Thyroid gland (tissue), 4 donors: ENCODE measurements around the gene MAGOH. TPM values are rescaled to one million over a fixed set of nuclear protein-coding genes. Genes with fewer than 3 reads are reported as not detected.

Source experiments
- DNase-seq, 2 donors: peaks; one replicate each; pipeline ENCODE4 v3.0.0-alpha.2; 2019
- H3K27ac ChIP-seq, 3 donors: fragments of 200-600 bp; sonication (generic); 1 replicate in 2 of 3; 2 replicates in 1 of 3; pipeline ENCODE4 v1.5.1; 2016 to 2019; ENCODE audit warnings: mild to moderate bottlenecking in 1 of 3, moderate library complexity in 1 of 3
- H3K27me3 ChIP-seq: fragments of 200-600 bp; sonication (generic); one replicate; pipeline ENCODE4 v1.5.1; 2019
- H3K36me3 ChIP-seq, 2 donors: fragments of 200-600 bp; sonication (generic); one replicate each; pipeline ENCODE4 v1.5.1; 2016 to 2019
- H3K4me1 ChIP-seq, 2 donors: fragments of 200-600 bp; sonication (generic); one replicate each; pipeline ENCODE4 v1.5.1; 2017 to 2019
- H3K4me3 ChIP-seq, 3 donors: fragments of 200-600 bp; sonication (generic); replicated peaks in 1 of 3; 1 replicate in 2 of 3; 2 replicates in 1 of 3; pipeline ENCODE4 v1.5.1; 2016; ENCODE audit warnings: mild to moderate bottlenecking in 1 of 3
- H3K9me3 ChIP-seq: fragments of 200-600 bp; sonication (generic); one replicate; pipeline ENCODE4 v1.5.1; 2017
- CTCF ChIP-seq, 6 experiments: fragments of 200-600 bp in 3 of 6; fragments of 450-650 bp in 3 of 6; sonication (generic) in 3 of 6; IDR thresholded peaks; one replicate each; pipeline ENCODE4 v1.5.1; 2016 to 2019; ENCODE audit warnings: antibody characterized with exemption in 6 of 6, mild to moderate bottlenecking in 2 of 6, inconsistent platforms in 1 of 6, moderate library complexity in 1 of 6
- POLR2A ChIP-seq, 2 donors: fragments of 450-650 bp; IDR thresholded peaks; one replicate each; pipeline ENCODE4 v1.6.1; 2017; ENCODE audit warnings: antibody characterized with exemption in 2 of 2, mild to moderate bottlenecking in 2 of 2, moderate library complexity in 1 of 2
- WGBS, 2 donors: methylation state at CpG; one replicate each; pipeline ENCODE4 v1.1.5; 2017; 5-methylcytosine and 5-hydroxymethylcytosine counted together
- intact Hi-C: fragments of 100-400 bp; cut with DNase I; formaldehyde crosslinking; loops from one replicate; pipeline ENCODE4 v1.15.1; 2023
- total RNA-seq, 4 donors: library from RNA; depleted of rRNA; stranded (reverse); fragments of >200 nt; gene quantifications; one replicate each; pipeline ENCODE4 v1.2.3, GENCODE V29; 2016

The MAGOH gene
- total RNA-seq, 4 donors from 2014 or later, result 16.8 to 61.9 (median 34.4) TPM

- WGBS, 2 donors, result 32 to 34% methylated on average over 13 of the region's 13 CpGs
- intact Hi-C loops, result no loop called here
Measured at GRCh38 chr1:53197291-53198200, 40.8 kb downstream of the MAGOH start.

GRCh38 chr1:53196485-53197290, 41.6 kb downstream of the MAGOH start, which contains the start of gene CPT2:
TSS of gene CPT2 (plus strand) at chr1:53196824. CDS start at chr1:53196944, 120 bp downstream.
- DNase-seq, result peak; percentile 93 to 94
- Histone ChIP-seq H3K27ac (peak within 1 kb of the TSS; percentile 82 to 97 (median 93)), H3K4me1 (peaks cover 22% of the 10 kb centered on the region in 2 donors), H3K36me3 (peaks cover 0 to 6% of the 10 kb centered on the region in 2 donors), H3K4me3 (peak within 1 kb of the TSS; percentile 36 to 97 (median 83)), H3K27me3 (no peaks in the 10 kb centered on the region), H3K9me3 (no peaks in the 10 kb centered on the region)
- intact Hi-C loops, result no loop called here
- peak in 3 of 6 experiments; percentile 7 to 16 (median 16) for TF ChIP-seq CTCF (IDR thresholded peaks at IDR 0.05)
- peak; percentile 85 to 96 for TF ChIP-seq POLR2A (IDR thresholded peaks at IDR 0.05)
- WGBS, 2 donors, result 0 to 1% methylated on average over 24 to 44 of the region's 57 CpGs

More at GRCh38 chr1:53197291-53198200, 40.8 kb downstream of the MAGOH start:
- Histone ChIP-seq H3K9me3 (no peaks in the 10 kb centered on the region), H3K4me1 (peaks cover 22% of the 10 kb centered on the region in 2 donors), H3K4me3 (peak overlapping the region; percentile 36 to 97 (median 83)), H3K27ac (peak overlapping the region; percentile 82 to 97 (median 93)), H3K36me3 (peaks cover 3 to 12% of the 10 kb centered on the region in 2 donors), H3K27me3 (no peaks in the 10 kb centered on the region)
- TF ChIP-seq CTCF (IDR thresholded peaks at IDR 0.05), result no peak
- TF ChIP-seq POLR2A (IDR thresholded peaks at IDR 0.05), result no peak
- no peak for DNase-seq

GRCh38 chr1:53196017-53196484, 42.3 kb downstream of the MAGOH start:
- intact Hi-C loops, result no loop called here
- no peak for DNase-seq

More at GRCh38 chr1:53196017-53196484, 42.3 kb downstream of the MAGOH start:
- H3K27ac ChIP-seq, result peak overlapping the region in 2 of 3 donors; percentile 93 to 97
- peaks cover 0 to 5% of the 10 kb centered on the region in 2 donors for H3K36me3 ChIP-seq
- H3K27me3 ChIP-seq, result no peaks in the 10 kb centered on the region
- WGBS, 2 donors, result 30 to 36% methylated on average over 9 of the region's 9 CpGs
- H3K4me3 ChIP-seq, result peak overlapping the region in 1 of 3 donors; percentile 97
- H3K4me1 ChIP-seq, result peaks cover 22% of the 10 kb centered on the region in 2 donors
- TF ChIP-seq POLR2A (IDR thresholded peaks at IDR 0.05) (no peak), CTCF (IDR thresholded peaks at IDR 0.05) (no peak)
- H3K9me3 ChIP-seq, result no peaks in the 10 kb centered on the region
